SIG-M5 treated with dmso at 0.1 percent for 504 hours (cell line): ENCODE data around the gene HDAC4.

Source experiments
- DNase-seq: peaks from one replicate; lab custom pipeline; 2025; ENCODE audit not compliant: unreplicated experiment; lab: John Stamatoyannopoulos, UW

Gene HDAC4

GRCh38 chr2:239116456-239117246 lies 284.2 kb downstream of the HDAC4 start:
- DNase-seq, result no peak

GRCh38 chr2:239115616-239116015 lies 285.2 kb downstream of the HDAC4 start:
- no peak for DNase-seq

GRCh38 chr2:239114616-239115265 lies 286.1 kb downstream of the HDAC4 start:
- DNase-seq, result peak; percentile 23

- no peak for DNase-seq
Observed at GRCh38 chr2:239114119-239114581, 286.7 kb downstream of the HDAC4 start.

GRCh38 chr2:239113615-239114014 lies 287.2 kb downstream of the HDAC4 start:
- DNase-seq, result no peak

GRCh38 chr2:239113171-239113570 lies 287.6 kb downstream of the HDAC4 start:
- no peak for DNase-seq

GRCh38 chr2:239112127-239112774 lies 288.6 kb downstream of the HDAC4 start:
- no peak for DNase-seq

GRCh38 chr2:239111401-239112100 lies 289.3 kb downstream of the HDAC4 start:
- DNase-seq, result no peak

- no peak for DNase-seq
Observed at GRCh38 chr2:239110595-239111048, 290.2 kb downstream of the HDAC4 start.

- no peak for DNase-seq
Observed at GRCh38 chr2:239109928-239110545, 290.8 kb downstream of the HDAC4 start.

- DNase-seq, result no peak
Observed at GRCh38 chr2:239109041-239109927, 291.5 kb downstream of the HDAC4 start.

GRCh38 chr2:239108459-239108858 lies 292.4 kb downstream of the HDAC4 start:
- DNase-seq, result no peak

- no peak for DNase-seq
Observed at GRCh38 chr2:239107936-239108335, 292.9 kb downstream of the HDAC4 start.

- DNase-seq, result no peak
Observed at GRCh38 chr2:239106966-239107365, 293.9 kb downstream of the HDAC4 start.

- DNase-seq, result peak; percentile 4
Observed at GRCh38 chr2:239106314-239106908, 294.4 kb downstream of the HDAC4 start.

- DNase-seq, result no peak
Observed at GRCh38 chr2:239105234-239105633, 295.6 kb downstream of the HDAC4 start.

GRCh38 chr2:239104800-239105199 lies 296.0 kb downstream of the HDAC4 start:
- no peak for DNase-seq

- DNase-seq, result no peak
Observed at GRCh38 chr2:239103125-239104098, 297.4 kb downstream of the HDAC4 start.
